CD4-positive, alpha-beta T cell treated with Interleukin-10 for 1 hour (primary cell): ENCODE measurements around the gene PDIA6.

Source experiments
- DNase-seq: peaks from one replicate; pipeline ENCODE4 v3.0.0-alpha.2; 2020

Gene PDIA6

GRCh38 chr2:10762651-10763460, 49.7 kb downstream of the PDIA6 start:
- no peak for DNase-seq

DNA sequence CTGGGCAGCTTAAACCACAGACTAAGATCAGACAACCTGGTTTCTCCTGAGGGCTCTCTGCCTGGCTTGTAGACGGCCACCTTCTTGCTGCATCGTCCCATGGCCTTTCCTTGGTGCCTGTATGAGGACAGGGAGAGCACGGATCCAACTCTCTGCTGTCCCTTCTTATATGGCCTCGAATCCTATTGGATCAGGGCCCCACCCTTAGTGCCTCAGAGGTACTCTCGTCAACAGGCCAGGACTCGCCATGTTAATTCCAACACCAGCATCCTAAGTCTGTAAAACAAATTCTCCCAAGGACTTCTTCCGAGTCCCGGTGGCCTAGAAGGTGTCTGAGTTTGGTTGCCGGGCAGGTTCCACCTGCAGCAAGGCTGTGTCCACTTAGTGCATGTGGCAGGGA, 51.0 kb downstream of the PDIA6 start:
- DNase-seq: no peak

DNA sequence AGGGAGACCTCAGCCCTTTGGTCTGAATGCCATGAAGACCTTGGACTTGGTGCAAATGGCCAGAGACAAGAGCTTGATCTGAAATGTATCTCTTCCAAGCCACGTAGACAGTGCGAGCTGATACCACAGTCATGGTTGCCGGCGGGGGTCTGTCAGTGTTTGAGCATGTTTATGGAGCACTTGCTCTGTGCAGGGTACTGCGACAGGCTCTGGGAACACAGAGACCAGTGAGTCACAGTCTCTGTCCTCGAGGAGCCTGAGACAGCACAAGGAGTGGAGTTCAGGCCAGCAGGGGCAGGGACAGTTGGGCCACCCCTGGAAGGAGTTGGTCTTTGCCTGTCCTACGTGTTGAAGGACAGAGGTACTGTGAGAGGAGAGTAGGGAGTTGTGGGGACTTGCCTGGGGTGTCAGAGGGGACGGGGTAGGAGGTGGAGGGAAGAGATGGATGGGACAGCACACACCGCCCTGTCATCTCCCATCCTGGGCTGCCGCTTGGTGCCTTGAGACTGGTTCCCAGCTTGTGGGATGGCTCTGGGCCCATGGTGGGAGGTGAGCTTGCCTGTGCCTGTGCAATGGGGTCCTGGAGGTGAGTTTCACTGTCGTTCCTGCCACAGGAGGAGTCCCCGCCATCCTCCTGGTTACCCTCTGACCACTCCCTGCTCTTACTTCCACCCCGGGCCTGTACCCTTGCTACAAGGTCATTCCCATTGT, 51.6 kb downstream of the PDIA6 start:
- DNase-seq: no peak

DNA sequence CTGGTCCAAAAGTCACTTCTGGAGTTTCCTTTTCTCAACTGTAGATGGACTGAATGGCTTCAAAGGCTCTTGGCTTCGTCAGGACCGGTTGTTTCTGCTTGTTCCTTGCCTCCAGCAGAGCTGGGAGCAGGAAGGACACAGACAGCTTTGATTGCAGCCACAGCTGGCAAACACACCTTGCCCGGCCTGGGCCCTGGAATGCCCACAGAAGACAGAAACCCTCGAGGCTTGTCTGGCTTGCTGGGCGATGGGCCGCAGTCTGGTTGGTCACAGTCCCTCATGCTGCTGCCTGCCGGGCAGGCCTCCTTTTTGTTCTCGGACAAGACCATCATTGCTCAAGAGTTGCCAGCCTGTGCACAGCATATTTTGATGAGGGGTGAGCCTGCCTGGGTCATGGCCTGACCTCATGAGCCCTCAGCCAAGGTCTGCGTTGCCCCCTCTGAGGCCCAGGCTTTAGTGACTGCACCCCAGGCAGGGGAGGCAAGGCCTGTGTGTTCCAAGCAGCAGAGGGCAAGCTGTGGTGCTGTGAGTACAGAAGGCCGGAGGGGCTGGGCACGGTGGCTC, 53.4 kb downstream of the PDIA6 start:
- no peak for DNase-seq

- no peak for DNase-seq
Measured at GRCh38 chr2:10757814-10758286, 54.7 kb downstream of the PDIA6 start.

GRCh38 chr2:10755621-10756020, 57.0 kb downstream of the PDIA6 start:
- no peak for DNase-seq

DNA sequence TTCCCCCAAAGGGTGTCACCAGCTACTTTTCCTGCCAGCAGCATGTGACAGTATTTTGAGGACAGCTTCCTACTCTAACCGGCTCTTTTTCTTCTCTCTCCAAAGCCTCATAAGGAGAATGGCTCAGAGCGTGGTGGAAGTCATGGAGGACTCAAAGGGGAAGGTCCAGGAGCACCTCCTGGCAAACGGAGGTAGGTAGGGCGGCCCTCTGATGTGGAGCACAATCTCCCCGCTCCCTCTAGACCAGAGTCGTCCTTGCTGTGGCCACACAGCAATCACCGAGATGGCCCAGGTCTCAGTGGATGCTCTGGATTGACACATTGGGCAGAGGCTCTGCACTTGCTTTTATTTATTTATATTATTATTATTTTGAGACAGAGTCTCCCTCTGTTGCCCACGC, 58.7 kb downstream of the PDIA6 start:
- no peak for DNase-seq

DNA sequence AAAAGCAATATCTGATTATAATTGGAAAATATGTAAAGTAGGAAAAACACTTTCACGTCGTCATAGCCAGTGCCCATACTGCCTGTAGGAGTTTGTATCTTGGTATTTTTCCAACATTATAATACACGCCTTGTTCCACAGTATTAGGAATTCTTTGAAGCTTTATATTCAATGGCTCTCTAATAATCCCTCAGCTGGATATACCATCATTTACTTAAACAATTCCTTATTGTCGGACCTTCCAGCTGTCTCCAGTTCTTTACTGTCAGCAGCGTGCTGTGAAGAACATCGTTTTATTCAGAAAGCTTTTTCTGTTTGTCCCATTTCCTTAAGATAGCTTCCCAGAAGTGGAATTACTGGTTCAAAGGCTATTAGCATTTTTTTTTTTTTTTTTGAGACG, 59.4 kb downstream of the PDIA6 start:
- DNase-seq: no peak

DNA sequence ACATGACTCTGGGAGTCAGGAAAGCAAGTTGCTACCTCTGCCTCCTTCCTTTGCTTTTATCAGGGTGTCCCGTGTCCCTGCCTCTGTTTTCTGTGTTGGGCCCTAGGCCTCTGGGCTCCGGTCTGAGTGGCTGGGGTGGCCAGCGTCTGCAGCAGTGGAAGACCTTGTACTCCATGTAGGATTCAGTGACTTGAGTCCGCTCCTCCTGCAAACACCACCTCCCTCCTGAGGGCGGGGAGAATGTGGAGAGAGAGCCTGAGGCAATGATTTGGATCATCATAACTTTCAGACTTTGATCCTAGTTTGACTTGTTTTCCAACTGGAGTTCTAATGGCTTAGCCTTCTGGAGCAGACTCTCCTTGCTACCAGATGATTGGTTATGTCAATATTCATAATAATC, 60.3 kb downstream of the PDIA6 start:
- DNase-seq: no peak

DNA sequence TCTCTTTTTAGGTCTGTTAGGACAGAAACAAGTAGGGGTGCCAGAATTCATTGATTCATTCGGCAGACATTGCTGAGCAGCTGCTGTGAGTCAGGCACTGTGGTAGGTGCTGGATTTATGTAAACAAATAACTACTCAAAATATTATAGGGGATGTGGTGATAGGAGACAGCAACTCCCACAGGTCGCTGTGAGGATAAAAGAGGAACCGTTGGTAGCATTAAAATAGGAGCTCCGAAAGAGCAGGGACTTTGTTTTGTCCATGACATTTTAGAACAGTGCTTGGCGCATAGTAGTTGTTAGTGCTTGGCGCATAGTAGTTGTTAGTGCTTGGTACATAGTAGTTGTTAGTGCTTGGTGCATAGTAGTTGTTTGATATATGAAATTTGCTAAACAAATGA, 62.0 kb downstream of the PDIA6 start:
- DNase-seq: no peak

GRCh38 chr2:10742666-10743065, 69.9 kb downstream of the PDIA6 start:
- no peak for DNase-seq

DNA sequence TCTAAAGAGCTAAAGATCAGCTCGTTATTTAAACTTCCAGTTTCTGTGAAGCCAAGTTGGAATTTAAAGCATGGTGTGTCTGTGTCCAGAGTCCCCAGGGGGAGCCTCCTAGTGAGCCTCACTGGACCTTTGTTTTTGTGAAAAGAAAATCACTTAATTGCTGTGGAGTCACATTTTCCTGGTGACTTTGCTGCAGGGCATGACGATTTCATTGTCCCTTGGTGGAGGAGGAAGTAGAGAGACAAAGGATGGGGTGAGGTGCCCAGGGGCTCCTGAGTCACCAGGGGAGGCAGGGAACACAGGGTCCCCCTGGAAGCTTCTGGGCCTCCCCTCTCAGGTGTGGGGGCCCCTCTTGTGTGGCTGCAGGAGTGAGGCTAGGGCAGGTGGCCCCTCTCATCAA, 71.4 kb downstream of the PDIA6 start:
- DNase-seq: no peak

DNA sequence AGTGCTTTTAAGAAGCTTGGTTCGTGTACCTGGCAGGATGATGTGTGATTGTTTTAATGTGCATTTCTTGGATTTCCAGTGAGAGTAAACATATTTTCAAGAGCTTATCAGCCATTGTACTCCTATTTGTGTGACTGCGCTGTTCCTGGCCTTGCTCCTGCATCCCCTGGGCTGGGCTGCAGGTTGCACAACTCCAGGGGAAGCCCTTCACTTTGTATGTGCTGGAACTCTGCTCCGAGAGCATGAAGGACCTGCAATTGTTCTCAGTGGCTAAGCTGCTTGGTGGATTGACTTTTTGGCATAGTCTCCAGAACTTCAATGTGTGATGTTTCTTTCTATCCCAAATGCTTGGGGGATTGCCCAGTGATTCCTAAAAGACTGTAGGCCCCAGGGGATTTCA, 72.4 kb downstream of the PDIA6 start:
- no peak for DNase-seq

- DNase-seq: no peak
Measured at GRCh38 chr2:10738192-10738591, 74.4 kb downstream of the PDIA6 start.

DNA sequence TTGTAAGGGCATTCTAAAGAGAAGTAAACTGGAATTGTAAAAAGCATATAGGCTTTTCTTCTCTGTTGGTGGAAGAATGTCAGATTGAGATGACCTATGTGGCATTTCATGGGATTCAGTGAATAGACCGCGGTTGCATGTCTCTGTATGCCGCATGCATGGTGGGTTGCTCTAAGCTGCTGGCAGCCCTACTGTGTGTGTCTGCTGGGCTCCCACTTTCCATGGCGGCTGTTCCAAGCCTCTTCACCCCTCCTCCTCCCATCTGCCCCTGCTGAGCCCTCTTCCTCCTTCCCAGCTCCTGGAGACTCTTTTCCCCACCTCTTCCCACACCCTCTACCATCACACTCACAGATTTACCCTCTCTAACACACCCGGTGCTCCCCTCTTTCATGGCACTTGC, 78.6 kb downstream of the PDIA6 start:
- DNase-seq: no peak

- no peak for DNase-seq
Measured at GRCh38 chr2:10733566-10733925, 79.0 kb downstream of the PDIA6 start.
